GM13976 (cell line): Measurements from ENCODE around the gene TPP2.

Experiments used
- DNase-seq: peaks from one replicate; pipeline ENCODE4 v3.0.0; 2012; ENCODE audit warnings: low spot score
- CTCF ChIP-seq: IDR thresholded peaks from 2 replicates; pipeline ENCODE4 v1.5.1; 2012; ENCODE audit warnings: borderline replicate concordance, mild to moderate bottlenecking; ENCODE audit not compliant: insufficient read depth; ENCODE audit errors: extremely low read depth, missing control alignments, control extremely low read depth
- in situ Hi-C: fragments of 300-500 bp; cut with MboI; formaldehyde crosslinking; loops from one replicate; pipeline ENCODE4 v1.12.0; 2022; ENCODE audit warnings: low sequenced_read_pairs, mixed read lengths, inconsistent platforms; ENCODE audit not compliant: unreplicated experiment

Gene TPP2

GRCh38 chr13:102561933-102562332 is 34.9 kb upstream of the TPP2 start:
- no peak for DNase-seq
- in situ Hi-C loops = no loop called here
- TF ChIP-seq CTCF = no peak

- no peak for TF ChIP-seq CTCF
- in situ Hi-C loops = no loop called here
- no peak for DNase-seq
Observed at GRCh38 chr13:102563267-102563666, 33.5 kb upstream of the TPP2 start.

GRCh38 chr13:102564564-102564963 is 32.2 kb upstream of the TPP2 start:
- DNase-seq = no peak
- no peak for TF ChIP-seq CTCF
- in situ Hi-C loops = no loop called here

GRCh38 chr13:102566513-102566912 is 30.3 kb upstream of the TPP2 start:
- no peak for DNase-seq
- in situ Hi-C loops = no loop called here

GRCh38 chr13:102567857-102568256 is 28.9 kb upstream of the TPP2 start:
- in situ Hi-C loops = no loop called here
- DNase-seq = no peak
- no peak for TF ChIP-seq CTCF

More at GRCh38 chr13:102566513-102566912, 30.3 kb upstream of the TPP2 start:
- TF ChIP-seq CTCF = no peak

- DNase-seq = no peak
- in situ Hi-C loops = no loop called here
- TF ChIP-seq CTCF = no peak
Observed at GRCh38 chr13:102569488-102569887, 27.3 kb upstream of the TPP2 start.

- DNase-seq = no peak
- in situ Hi-C loops = no loop called here
- no peak for TF ChIP-seq CTCF
Observed at GRCh38 chr13:102571075-102571474, 25.7 kb upstream of the TPP2 start.
